NCI-H2196 treated with DMSO at 0.1 percent for 48 hours (cell line): ENCODE measurements around the gene SGPP2.
A peak's percentile ranks its signal among the peaks of the same experiment; 100 is the strongest.

Source experiments
- DNase-seq: peaks from one replicate; lab custom pipeline; 2025; ENCODE audit not compliant: unreplicated experiment; lab: John Stamatoyannopoulos, UW

The SGPP2 gene

DNA sequence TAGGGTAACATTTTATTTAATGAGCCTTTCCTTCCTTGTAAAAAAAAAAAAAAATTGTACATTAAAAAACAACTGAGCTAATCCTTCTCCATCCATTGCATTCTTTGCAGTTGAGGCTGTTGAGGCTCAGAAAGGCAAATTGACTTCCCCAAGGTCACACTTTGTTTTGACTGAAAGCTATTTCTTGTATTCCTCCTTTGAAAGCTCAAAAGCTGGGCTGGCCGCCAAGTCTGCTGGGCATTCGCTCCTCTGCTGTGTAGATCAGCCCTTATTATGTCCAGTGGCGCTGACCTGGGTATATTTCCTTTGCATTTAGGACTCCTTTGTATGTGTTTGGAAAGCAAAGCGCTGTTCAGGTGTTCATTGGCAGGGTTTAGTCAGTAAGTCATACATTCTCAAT, 44.0 kb downstream of the SGPP2 start:
- peak; percentile 37 for DNase-seq

DNA sequence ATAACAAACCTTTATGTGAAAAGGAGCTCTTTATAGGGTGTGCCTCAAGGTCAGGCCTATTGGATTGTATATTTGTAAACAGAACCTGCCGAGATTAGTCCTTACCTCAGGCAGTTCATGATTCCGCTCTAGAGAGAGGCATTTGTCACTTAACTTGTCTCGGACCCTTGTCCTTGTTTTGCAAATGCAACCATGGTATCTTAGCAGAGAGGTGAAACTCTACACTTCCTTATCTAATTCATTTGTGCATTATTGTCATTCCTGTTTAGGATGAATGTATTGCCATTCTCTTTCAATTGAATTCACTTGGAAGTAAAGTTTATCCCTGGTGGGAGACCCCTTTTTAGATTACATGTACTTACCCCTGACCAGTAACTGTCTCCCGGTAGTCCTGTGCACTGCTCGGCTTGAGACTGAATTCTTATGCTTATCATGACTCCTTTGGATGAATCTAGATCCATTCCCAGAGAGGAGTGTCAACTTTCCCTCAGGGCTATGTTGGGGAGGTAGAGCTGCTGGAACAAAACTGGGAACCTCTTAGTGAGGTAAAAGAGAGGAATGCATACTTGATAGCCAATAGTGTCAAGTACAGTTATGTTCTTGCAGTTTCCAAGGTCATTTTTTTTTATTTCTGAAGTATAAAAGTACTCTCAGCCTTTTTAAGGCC, 46.6 kb downstream of the SGPP2 start:
- no peak for DNase-seq

DNA sequence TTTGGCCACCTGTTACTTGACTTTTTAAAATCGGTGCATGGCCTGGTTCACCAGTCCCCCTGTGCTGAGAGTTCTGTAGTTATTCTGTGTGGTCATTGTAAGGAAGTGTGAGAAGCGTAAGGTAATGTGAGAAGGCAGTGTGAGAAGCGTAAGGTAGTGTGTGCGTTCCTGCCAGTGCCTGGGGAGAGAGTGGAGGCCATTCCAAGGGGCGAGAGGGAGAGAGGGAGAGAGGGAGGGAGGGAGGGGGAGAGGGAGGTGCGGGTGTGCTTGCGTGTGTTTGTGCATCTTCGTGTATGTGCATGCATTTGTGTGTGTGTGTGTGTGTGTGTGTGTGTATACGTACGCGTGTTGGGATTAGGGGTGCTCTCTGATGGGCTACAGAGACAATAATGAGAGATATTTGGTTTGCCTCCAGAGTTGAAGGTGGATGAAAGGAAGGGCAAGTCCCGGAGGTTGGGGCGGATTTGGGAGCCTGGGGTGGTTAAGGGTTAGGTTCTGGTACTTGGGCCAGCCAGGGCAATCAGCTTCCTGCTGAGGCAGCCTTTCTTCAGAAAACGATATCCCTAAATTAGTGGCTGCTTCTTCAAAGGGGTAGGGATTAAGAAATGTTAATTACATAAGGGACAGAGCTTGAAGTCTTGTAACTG, 53.7 kb downstream of the SGPP2 start:
- DNase-seq, result no peak

DNA sequence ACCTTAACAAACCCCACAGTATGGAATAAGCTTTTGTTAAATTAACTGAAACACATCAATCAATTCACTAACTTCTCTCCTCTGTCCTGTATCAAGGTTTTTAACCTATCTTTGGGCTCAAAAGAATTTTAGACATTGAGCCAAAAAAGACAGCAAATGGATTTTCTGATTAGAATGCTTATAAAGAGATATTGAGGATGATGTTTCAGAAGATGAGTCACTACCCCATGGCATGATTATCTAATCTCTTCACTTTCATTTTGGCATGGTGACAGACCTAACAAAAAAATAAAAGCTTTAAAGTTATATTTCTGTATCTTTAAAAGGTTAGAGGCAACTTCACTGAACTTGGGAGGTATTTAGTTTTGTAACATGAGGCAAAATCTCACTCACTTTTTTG, 55.5 kb downstream of the SGPP2 start:
- no peak for DNase-seq

DNA sequence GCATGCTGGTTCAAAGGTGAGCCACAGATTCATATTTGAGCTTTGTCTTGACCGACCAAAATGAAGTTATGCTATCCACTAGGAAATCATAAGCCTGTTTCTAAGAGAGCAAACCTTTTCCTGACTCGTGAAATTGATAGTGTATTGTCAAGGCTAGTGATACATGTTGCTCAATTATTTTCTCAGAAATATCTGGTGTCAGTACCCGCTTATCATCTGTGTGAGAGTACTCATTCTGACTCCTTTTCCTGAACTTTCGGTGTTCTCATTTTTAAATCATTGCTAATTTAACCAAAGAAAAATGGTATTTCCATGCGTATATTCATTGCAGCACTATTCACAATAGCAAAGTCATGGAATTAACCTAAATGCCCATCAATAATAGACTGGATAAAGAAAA, 56.2 kb downstream of the SGPP2 start:
- no peak for DNase-seq

DNA sequence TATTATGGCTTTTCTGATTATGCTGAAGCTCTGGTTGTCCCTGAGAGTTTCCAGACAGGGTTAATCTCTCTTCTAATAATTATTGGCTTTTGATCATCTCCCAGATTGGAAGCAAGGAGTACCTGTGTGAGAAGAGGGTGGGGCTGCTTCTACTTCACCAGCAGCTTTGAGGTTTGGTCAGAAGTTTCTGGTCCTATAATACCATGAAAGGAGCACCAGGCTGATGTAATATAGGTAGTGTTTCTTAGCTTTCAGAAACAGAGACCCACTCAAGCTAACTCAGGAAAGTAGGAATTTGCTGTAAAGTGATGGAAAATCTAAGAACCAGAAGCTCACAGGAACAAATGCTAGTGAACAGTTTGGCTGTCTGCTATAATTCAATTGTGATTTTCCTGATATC, 57.6 kb downstream of the SGPP2 start:
- DNase-seq, result no peak

DNA sequence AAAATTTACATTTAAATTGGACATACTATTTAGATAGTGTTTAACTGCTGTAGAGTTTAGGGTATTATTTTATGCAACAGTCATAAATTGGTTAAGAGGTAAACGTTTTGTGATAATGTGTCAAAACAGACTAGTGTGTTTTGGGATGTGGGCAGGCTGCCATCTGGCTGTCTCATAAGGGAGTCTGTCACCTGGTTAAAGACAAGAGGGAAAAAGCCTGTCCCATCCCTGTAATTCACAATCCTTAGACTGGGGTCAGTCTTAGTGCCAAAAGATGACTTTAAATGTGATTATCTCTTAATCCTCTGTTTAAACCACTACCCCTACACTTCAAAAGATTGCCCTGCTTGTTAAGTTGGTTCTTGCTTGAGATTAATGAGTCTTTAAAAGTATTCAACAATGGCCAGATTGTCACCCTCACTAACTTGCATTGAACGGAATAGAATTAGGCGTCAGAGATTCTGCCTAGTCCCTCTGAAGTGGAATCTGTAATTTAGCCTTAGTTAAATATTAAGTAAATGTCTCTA, 59.2 kb downstream of the SGPP2 start:
- DNase-seq, result no peak

DNA sequence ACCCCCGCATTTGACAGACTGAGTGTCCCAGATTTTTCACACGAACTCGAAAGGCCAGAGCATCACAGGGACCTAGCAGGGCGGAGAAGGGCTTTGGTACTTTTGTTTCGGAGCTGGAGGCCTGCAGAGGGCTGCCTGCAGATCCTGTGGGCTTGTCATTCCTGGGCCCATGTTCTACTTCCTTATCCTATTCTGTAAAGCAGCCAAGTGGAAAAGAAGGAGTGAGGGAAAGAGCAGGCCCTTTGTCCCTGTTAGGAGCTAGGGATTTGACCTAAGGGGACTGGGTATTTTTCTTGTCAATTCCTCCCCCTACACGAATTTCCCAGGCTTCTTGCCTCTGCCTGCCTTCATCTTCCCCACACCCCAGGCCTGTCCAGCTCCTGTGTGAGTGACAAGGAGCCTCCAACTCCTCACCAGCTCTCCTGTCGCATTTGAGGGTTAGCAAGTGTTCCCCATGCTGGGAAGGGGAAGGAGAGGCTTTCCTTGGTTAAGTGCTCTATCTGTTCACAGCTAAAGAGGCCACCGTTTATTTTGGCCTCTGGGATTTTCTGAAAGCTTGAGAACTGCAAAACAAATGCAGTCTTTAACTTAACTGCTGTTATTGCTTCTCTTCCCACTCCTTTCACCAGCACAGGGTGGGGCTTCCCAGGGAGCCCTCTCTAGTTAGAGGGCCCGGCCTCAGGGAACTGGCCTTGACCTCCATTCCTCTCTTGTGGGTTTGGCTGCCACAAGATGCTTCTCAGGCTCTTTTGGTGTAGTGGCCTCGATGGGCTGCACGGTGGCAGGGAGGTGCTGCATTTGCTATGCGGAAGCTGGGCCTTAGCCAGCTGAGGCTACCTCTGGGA, 61.2 kb downstream of the SGPP2 start:
- DNase-seq, result no peak

DNA sequence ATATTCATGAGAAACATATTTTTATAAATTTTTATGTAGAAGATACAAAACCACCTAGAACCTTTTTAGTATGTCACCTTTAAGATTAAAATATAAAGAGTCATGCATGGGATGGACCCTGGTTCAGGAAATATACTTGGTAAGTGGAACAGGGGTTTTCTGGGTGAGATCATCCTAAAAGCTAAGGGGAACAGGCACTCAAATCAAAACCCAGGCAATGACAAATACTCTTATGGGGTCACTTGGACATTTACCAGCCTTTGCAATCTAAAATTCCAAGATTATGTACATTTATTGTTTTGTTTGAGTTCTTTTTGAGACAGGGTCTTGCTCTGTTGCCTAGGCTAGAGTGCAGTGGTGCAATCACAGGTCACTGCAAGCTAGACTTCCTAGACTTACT, 65.8 kb downstream of the SGPP2 start:
- DNase-seq, result no peak

DNA sequence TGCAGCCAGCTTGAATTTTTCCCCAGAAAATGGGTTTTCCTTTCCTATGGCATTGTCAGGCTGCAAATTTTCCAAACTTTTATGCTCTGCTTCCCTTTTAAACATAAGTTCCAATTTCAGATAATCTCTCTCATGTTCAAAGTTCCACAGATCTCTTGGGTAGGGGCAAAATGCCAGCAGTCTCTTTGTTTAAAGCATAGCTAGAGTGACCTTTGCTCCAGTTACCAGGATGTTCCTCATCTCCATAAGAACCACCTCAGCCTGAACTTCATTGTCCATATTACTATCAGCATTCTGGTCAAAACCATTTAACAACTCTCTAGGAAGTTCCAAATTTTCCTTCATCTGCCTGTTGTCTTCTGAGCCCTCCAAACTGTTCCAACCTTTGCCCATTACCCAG, 68.3 kb downstream of the SGPP2 start:
- no peak for DNase-seq

DNA sequence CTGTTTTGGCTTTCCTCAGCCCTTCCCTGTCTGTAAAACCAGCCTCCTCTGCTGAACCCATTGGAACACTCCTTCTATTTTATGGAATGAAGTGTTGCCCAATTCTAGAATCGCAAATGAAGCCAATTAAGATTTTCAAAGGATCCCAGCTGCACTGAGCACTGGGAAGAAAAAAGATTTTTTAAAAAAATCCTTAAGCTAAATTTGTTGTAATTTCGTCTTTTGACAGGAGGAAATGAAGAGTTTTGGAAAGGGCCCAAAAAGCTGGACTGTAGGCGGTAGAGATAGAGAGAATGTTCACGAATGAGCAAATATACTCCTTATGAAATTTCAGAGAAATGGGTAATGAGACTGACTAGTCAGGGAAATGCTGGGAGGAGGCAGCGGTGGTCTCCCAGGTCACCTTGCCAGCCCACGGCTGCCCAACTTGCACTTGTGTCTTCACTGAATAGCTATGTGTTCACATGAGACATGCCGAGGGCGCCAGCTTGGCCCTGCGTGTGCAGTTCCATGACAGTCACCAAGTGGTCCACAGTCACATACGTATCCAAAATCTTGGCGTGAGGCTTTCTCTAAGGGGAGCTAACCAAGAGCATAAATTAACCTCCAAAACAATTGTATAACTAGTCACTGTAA, 69.9 kb downstream of the SGPP2 start:
- no peak for DNase-seq

DNA sequence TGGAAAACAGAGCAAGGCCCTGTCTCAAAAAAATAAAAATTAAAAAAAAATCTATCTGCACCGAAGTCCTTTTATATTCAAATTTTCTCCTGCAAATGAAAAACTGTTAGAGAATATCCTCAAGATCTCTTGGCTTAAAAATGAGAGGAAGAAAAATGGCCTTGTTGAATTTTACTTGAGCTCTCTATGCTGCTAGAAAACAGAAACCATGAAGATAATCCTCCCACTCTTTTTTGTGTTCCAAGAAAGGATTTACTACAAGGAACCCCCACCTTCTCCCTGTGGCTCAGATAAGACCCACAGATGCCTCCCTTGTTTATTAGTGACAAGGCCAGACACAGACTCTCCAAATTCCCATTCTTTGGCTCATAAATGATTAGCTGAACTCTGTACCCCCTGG, 71.0 kb downstream of the SGPP2 start:
- no peak for DNase-seq

DNA sequence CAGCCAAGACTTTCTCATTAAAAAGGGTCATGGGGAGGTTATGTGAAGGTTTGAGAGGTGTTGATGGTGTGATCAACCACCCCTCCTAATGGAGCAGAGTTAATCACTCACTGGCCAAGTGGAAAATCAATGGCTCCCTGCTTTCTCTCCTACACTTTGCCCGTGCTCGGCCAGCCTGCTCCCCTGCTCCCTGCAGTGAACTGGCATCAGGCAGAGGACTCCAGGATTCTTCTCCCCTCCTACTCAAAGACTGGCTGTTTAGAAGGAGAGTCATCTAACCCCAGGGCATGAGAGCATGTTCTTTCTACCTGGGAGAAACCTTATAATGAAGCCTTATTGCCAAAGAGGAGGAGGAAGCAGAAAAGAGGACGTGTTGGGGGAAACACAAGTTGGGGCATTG, 74.9 kb downstream of the SGPP2 start:
- no peak for DNase-seq

DNA sequence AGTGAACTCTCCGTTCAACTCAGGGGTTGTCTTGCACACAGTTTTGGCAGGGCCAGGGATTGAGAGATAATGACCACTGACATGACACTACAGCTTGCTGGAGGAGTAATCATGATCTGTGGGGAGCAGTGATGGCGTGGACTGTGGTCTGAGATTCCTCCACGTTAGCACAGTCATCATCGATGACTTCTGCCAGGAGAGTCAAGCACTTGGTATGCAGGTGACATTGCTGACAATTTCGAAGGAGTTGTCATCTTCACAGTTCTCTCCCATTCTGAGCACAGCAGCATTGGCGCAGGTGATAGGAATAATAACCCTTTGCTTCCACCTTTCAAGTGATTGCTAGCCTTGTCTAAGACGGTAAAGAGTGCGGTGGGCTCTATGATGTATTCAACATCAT, 79.8 kb downstream of the SGPP2 start:
- DNase-seq, result no peak

DNA sequence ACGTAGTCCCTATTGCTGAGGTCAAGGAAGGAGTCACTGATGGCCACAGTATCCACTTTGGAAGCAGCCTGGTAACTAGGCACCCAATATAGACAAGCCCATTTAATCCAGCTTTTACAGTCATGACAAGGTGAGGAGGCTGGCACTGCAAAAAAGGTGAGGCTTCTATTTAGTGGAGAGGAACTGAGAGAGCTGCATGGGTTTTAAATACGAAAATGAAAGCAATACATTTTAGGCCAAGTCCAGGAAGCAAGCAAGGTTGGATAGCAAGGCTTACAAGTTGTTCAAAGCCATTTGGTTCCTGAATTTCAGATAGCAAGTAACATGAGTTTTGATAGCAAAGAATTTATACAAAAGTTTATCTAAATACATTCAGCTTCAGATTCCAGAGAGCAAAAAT, 80.4 kb downstream of the SGPP2 start:
- no peak for DNase-seq

DNA sequence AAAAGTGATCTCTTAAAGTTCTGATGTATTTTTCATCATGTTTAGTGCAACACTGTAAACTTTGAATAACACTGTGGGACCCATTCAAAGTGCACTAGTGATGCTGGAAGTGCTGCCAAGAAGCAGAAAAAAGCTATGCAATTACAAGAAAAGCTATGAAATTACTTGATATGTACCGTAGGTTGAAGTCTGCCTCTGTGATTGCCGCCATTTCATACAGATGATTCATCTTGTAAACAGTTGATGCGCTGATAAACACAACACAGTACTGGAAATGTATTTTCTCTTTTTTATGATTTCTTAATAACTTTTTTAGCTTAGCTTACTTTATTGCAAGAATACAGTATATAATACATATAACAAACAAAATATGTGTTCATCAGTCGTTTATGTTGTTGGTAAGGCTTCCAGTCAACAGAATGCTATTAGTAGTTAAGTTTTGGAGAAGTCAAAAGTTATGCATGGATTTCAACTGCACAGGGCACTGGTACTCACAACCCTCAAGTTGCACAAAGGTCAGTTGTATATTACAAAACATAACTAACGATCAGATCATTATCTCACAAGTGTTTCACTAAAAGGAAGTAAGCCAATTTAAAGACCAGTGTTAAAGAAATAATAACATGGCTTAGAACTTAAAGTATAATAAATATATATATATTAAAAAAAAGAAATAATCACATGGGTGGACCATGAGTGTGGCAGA, 82.0 kb downstream of the SGPP2 start:
- no peak for DNase-seq

DNA sequence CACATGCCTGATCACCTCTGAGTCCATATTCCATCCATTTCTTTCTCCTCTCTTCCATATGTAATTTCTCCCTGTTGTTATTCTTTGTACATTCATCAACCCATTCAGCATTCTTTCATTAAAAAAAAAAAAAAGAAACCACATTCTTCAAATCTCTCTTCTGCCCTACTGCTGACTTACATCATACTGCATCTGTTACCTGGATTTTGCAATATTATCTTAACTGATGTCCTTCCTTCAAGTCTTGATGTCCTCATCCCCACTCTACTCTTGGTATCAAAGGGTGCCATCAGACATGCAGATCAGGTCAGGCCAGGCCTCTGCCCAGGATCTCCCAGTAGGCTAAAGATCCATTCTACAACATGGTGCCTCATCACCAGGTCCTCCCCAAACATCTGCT, 90.6 kb downstream of the SGPP2 start:
- no peak for DNase-seq

DNA sequence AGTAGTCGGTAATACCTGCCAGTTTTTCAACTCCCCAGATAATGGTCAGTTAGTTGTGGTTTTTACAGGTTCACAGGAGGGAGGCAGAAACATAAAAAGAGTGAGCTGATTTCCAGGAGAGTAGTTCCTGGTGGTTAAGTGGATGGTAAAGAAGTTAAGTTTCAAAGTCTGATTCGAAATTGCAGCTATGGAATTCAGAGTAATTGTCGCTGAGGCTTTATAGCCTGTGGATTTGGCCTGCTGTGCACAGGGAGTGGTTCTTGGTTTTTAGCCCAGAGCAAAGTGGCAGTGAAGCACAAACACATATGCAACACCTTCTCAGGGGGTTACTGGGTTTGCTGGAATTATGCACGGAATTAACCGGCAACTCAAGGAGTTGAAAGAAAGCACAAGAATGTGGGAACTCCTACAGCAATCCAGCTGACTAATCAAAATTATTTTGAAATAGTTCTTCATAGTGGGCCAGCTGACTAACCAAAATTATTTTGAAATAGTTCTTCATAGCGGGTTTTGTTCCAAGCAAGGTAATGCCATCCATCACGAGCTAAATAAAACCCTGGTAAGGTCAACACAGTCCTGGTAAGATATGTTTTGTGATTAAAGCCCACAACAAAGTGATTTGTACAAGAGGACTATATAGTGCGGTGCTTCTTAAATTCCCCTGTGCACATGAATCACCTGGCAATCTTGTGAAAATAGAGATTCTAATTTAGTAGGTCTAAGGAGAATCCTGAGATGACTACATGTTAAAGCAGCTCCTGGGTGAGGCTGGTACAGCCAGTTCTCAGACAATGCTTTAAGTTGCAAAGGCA, 94.4 kb downstream of the SGPP2 start:
- DNase-seq, result no peak

DNA sequence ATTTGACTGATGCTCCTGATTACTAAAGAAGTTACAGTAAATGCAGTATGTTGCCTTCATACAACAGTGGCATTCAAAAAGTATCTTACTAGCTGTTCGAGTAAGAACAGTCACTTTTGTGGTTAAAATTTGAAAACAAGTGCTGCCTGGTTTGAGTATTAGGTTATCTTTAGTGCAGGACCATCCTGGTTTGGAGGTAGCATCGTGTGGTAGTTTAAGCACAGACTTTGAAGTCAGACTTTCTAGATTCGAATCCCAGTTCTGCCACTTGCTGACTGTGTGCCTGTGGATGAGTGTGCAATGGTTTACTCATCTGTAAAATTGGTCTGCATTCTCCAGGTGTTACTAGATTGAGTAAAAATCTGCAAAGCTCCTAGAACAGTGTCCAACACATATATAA, 96.8 kb downstream of the SGPP2 start:
- no peak for DNase-seq

DNA sequence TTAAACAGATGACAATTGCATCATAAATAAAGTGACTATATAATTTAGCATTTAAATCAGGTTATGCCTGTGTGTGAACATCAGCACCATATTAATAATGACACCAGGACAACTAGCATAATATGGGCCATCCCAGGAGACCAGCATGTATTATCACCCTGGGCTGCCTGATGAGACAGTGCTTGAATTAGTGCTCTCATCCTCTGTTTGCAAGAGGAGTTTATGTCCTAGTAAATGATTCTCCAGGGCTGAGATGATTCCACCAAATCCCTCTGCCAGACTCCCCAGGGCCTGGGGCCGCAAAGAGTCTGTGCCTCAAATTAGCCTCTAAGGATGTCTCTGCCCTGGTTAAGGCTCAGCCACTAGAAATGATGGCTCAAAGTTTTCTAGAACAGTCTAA, 97.7 kb downstream of the SGPP2 start:
- DNase-seq, result no peak
